Effector memory CD8-positive, alpha-beta T cell (primary cell): ENCODE data around the gene ATP2B2.
A peak's percentile ranks its signal among the peaks of the same experiment; 100 is the strongest.

Experiments
- ATAC-seq: fragments of 150-1000 bp; cut with Tn5 transposase; replicated peaks from 2 replicates; pipeline ENCODE4 v1.10.0; 2021; ENCODE audit warnings: mild to moderate bottlenecking, moderate library complexity
- DNase-seq, 3 experiments: peaks; one replicate each; pipeline ENCODE4 v3.0.0; 2021
- H3K27ac Mint-ChIP-seq, 2 donors: one replicate each; pipeline ENCODE4 v1.8.0; 2022; ENCODE audit warnings: mild to moderate bottlenecking in 2 of 2, mixed read lengths in 2 of 2, moderate library complexity in 2 of 2
- H3K27me3 Mint-ChIP-seq, 2 donors: one replicate each; pipeline ENCODE4 v1.8.0; 2022; ENCODE audit warnings: mixed read lengths in 2 of 2
- H3K36me3 Mint-ChIP-seq: one replicate; pipeline ENCODE4 v1.8.0; 2022; ENCODE audit warnings: mild to moderate bottlenecking, moderate library complexity, mixed read lengths; ENCODE audit not compliant: insufficient read depth
- H3K4me1 Mint-ChIP-seq, 2 donors: one replicate each; pipeline ENCODE4 v1.8.0; 2022; ENCODE audit warnings: low read depth in 2 of 2, mixed read lengths in 2 of 2
- H3K4me3 Mint-ChIP-seq, 2 donors: one replicate each; pipeline ENCODE4 v1.8.0; 2022; ENCODE audit warnings: mild to moderate bottlenecking in 2 of 2, mixed read lengths in 2 of 2, moderate library complexity in 2 of 2
- H3K9me3 Mint-ChIP-seq, 2 donors: one replicate each; pipeline ENCODE4 v1.8.0; 2022; ENCODE audit warnings: mixed read lengths in 2 of 2

The ATP2B2 gene

GRCh38 chr3:10417847-10418246 is 87.5 kb downstream of the ATP2B2 start:
- peaks cover 0 to 6% of the 10 kb centered on the region in 2 donors for H3K4me1 Mint-ChIP-seq
- ATAC-seq (peak; percentile 31), DNase-seq (no peak)
- peaks cover 0 to 51% of the 10 kb centered on the region in 2 donors for H3K27me3 Mint-ChIP-seq
- no peaks in the 10 kb centered on the region for H3K9me3 Mint-ChIP-seq
- no peak overlapping the region for H3K4me3 Mint-ChIP-seq
- H3K36me3 Mint-ChIP-seq = peaks cover 5% of the 10 kb centered on the region
- no peak overlapping the region for H3K27ac Mint-ChIP-seq

DNA sequence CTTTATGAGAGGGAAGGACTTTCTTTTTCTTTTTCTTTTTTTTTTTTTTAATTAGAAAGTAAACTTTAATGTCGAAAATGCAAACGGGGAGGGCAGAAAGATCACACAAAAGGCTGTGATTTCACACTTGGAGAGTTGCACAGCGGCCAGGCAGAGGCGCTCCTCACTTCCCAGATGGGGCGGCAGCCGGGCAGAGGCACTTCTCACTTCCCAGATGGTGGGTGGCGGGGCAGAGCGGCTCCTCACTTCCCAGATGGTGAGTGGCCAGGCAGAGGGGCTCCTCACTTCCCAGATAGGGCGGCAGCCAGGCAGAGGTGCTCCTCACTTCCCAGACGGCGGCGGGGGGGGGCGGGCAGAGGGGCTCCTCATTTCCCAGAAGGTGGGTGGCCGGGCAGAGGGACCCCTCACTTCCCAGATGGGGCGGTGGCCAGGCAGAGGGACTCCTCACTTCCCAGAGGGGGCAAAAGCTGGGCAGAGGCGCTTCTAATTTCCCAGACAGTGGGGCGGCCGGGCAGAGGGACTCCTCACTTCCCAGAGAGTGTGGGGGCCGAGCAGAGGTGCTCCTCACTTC is 88.6 kb downstream of the ATP2B2 start:
- peaks cover 5% of the 10 kb centered on the region for H3K36me3 Mint-ChIP-seq

DNA sequence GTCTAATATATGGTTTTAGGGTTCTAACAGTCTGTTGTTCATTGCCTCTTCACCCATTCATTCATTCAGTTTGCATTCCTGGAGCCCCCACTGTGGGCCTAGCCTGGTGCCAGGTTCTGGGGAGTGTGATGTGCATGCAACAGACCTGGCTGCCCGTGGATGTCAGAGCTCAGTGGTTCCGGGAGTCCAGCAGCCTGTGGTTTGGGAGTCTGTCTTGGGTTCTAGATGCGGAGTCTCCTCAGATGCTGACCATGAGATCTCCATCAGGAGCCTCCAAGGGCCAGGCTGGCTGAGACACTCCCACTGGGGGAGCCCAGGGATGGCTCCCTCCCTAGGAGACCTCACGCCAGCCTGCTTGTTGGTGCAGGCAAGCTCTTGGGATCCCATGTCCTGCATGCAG is 92.3 kb downstream of the ATP2B2 start:
- H3K36me3 Mint-ChIP-seq = no peaks in the 10 kb centered on the region
- no peak overlapping the region for H3K4me3 Mint-ChIP-seq
- DNase-seq (no peak), ATAC-seq (no peak)
- peaks cover 0 to 59% of the 10 kb centered on the region in 2 donors for H3K27me3 Mint-ChIP-seq
- H3K9me3 Mint-ChIP-seq = no peaks in the 10 kb centered on the region
- H3K27ac Mint-ChIP-seq = no peak overlapping the region
- no peaks in the 10 kb centered on the region for H3K4me1 Mint-ChIP-seq

More for the DNA sequence above, 88.6 kb downstream of the ATP2B2 start:
- no peak for ATAC-seq
- H3K27me3 Mint-ChIP-seq = peaks cover 0 to 58% of the 10 kb centered on the region in 2 donors
- DNase-seq = no peak
- no peak overlapping the region for H3K4me3 Mint-ChIP-seq
- no peaks in the 10 kb centered on the region for H3K9me3 Mint-ChIP-seq
- H3K27ac Mint-ChIP-seq = no peak overlapping the region
- peaks cover 0 to 6% of the 10 kb centered on the region in 2 donors for H3K4me1 Mint-ChIP-seq

DNA sequence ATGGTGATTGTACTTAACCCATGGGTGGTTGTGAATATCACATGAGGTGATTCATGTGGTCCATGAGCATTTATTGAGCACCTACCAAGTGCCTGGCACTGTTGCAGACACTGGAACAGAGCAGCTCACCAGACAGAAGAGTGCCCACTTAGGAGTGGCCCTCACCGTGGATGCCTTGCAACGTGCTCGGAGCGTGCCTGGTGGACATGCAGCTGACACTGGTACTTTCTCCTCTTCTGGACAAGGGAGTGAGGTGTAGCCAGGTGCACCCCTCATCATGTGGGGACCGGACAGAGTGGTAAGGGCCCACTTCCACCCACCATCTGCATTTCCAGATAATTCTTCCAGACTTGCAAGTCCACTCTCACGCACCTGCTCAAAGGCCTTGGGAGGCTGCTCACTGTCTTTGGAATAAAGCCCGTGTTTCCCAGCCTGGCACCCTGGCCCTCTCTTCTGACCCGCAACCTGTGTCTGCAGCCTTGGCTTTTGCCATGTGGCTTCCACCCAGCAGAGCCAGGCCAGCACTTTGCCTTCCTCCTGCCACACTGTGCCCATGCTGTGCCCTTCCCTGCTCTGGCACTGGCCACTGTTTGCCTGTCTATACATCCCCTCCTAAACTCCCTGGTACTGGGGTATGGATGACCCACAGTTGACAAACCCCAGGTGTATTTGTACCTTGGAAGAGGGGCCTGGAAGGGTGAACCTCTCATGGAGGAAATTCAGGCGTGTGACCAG is 93.6 kb downstream of the ATP2B2 start:
- Mint-ChIP-seq H3K27me3 (peaks cover 0 to 48% of the 10 kb centered on the region in 2 donors), H3K9me3 (no peaks in the 10 kb centered on the region), H3K36me3 (no peaks in the 10 kb centered on the region), H3K4me1 (peaks cover 0 to 2% of the 10 kb centered on the region in 2 donors), H3K4me3 (no peak overlapping the region), H3K27ac (no peak overlapping the region)
- DNase-seq = no peak
- ATAC-seq = no peak

- no peak for DNase-seq
- Mint-ChIP-seq H3K9me3 (no peaks in the 10 kb centered on the region), H3K4me1 (peaks cover 0 to 2% of the 10 kb centered on the region in 2 donors), H3K27me3 (peaks cover 0 to 37% of the 10 kb centered on the region in 2 donors), H3K27ac (no peak overlapping the region), H3K4me3 (no peak overlapping the region), H3K36me3 (no peaks in the 10 kb centered on the region)
- no peak for ATAC-seq
These were observed 94.9 kb downstream of the ATP2B2 start for GRCh38 chr3:10410383-10411002.

DNA sequence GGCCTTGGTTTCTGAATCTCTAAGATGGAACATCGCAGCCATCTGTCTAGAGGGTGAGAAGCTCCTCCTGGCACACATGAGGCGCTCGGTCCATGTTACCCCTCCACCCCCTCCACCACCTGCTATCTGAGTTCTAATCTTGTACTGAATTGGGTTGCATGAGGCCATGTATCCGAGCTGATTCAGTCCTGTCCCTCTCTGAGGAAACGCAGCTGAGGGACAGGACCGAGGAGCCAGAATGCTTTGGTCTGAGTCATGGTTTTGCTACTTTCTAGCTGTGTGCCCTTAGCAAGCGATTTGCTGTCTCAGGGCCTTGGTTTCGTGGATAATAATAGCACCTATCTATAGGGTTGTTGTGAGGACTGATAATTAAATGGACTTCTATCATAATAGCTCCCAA is 96.7 kb downstream of the ATP2B2 start:
- no peaks in the 10 kb centered on the region for H3K36me3 Mint-ChIP-seq
- ATAC-seq = no peak
- peaks cover 0 to 2% of the 10 kb centered on the region in 2 donors for H3K4me1 Mint-ChIP-seq
- H3K9me3 Mint-ChIP-seq = no peaks in the 10 kb centered on the region
- H3K27ac Mint-ChIP-seq = no peak overlapping the region
- no peak for DNase-seq
- no peak overlapping the region for H3K4me3 Mint-ChIP-seq
- peaks cover 0 to 20% of the 10 kb centered on the region in 2 donors for H3K27me3 Mint-ChIP-seq

DNA sequence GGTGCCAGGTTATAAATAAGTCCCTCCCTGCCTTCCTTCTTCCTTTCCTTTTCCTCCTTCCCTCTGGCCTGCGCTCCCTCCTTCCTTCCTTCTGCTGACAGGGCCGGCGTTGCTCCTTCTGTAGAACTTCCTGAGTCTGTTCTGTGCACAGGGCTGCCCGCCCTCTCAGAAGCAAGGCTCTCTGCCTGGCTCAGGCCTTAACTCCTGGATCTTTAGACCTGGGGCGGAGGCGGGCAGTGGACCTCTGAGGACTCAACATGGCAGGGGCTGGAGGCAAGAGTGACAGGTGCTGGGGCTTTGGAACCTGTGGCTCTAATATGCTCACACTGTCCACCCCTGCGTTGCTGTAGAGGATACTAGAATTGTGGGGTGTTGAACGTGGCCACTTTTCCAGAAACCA is 98.0 kb downstream of the ATP2B2 start:
- ATAC-seq (no peak), DNase-seq (no peak)
- H3K27me3 Mint-ChIP-seq = peaks cover 0 to 7% of the 10 kb centered on the region in 2 donors
- H3K4me1 Mint-ChIP-seq = peaks cover 0 to 2% of the 10 kb centered on the region in 2 donors
- H3K36me3 Mint-ChIP-seq = no peaks in the 10 kb centered on the region
- no peaks in the 10 kb centered on the region for H3K9me3 Mint-ChIP-seq
- no peak overlapping the region for H3K4me3 Mint-ChIP-seq
- H3K27ac Mint-ChIP-seq = no peak overlapping the region

- H3K27ac Mint-ChIP-seq = no peak overlapping the region
- peaks cover 0 to 2% of the 10 kb centered on the region in 2 donors for H3K4me1 Mint-ChIP-seq
- H3K27me3 Mint-ChIP-seq = no peaks in the 10 kb centered on the region
- H3K36me3 Mint-ChIP-seq = no peaks in the 10 kb centered on the region
- no peaks in the 10 kb centered on the region for H3K9me3 Mint-ChIP-seq
- no peak for DNase-seq
- no peak overlapping the region for H3K4me3 Mint-ChIP-seq
- ATAC-seq = no peak
These were observed 99.0 kb downstream of the ATP2B2 start for GRCh38 chr3:10406414-10406813.

- H3K36me3 Mint-ChIP-seq = no peaks in the 10 kb centered on the region
- H3K4me3 Mint-ChIP-seq = no peak overlapping the region
- ATAC-seq = no peak
- peaks cover 0 to 2% of the 10 kb centered on the region in 2 donors for H3K4me1 Mint-ChIP-seq
- H3K27ac Mint-ChIP-seq = no peak overlapping the region
- H3K27me3 Mint-ChIP-seq = no peaks in the 10 kb centered on the region
- H3K9me3 Mint-ChIP-seq = no peaks in the 10 kb centered on the region
- no peak for DNase-seq
These were observed 99.6 kb downstream of the ATP2B2 start for GRCh38 chr3:10405816-10406215.

- DNase-seq (no peak), ATAC-seq (no peak)
- no peaks in the 10 kb centered on the region for H3K27me3 Mint-ChIP-seq
- no peaks in the 10 kb centered on the region for H3K36me3 Mint-ChIP-seq
- no peaks in the 10 kb centered on the region for H3K9me3 Mint-ChIP-seq
- no peak overlapping the region for H3K4me3 Mint-ChIP-seq
- H3K27ac Mint-ChIP-seq = no peak overlapping the region
- peaks cover 4 to 6% of the 10 kb centered on the region in 2 donors for H3K4me1 Mint-ChIP-seq
These were observed 100.5 kb downstream of the ATP2B2 start for GRCh38 chr3:10404876-10405275.

DNA sequence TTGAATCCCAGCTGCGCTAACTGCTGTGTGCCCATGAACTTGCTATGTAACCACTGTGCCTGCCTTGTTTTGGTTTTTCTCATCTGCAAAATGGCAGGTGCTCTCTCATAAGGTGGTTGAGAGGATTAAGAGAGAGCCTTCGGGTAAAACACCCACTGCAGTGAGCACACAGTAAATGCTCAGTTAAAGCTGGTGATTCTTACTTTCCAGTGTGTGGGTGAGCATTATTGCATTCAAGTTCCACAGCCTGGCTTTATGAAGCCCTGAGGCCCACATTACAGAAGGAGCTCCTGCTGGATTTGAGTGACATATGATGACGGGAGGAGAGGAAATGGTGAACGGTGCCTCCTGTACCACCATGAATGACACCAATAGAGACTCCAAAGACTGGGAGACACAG is 101.0 kb downstream of the ATP2B2 start:
- no peak overlapping the region for H3K27ac Mint-ChIP-seq
- no peaks in the 10 kb centered on the region for H3K27me3 Mint-ChIP-seq
- H3K4me1 Mint-ChIP-seq = peaks cover 6 to 7% of the 10 kb centered on the region in 2 donors
- no peak for DNase-seq
- no peaks in the 10 kb centered on the region for H3K36me3 Mint-ChIP-seq
- no peak for ATAC-seq
- H3K9me3 Mint-ChIP-seq = no peaks in the 10 kb centered on the region
- no peak overlapping the region for H3K4me3 Mint-ChIP-seq

- H3K4me3 Mint-ChIP-seq = no peak overlapping the region
- H3K4me1 Mint-ChIP-seq = peaks cover 17 to 20% of the 10 kb centered on the region in 2 donors
- H3K27me3 Mint-ChIP-seq = no peaks in the 10 kb centered on the region
- no peak overlapping the region for H3K27ac Mint-ChIP-seq
- no peak for DNase-seq
- H3K36me3 Mint-ChIP-seq = peaks cover 3% of the 10 kb centered on the region
- H3K9me3 Mint-ChIP-seq = no peaks in the 10 kb centered on the region
- no peak for ATAC-seq
These were observed 103.2 kb downstream of the ATP2B2 start for GRCh38 chr3:10401990-10402761.

GRCh38 chr3:10400749-10401495 is 104.5 kb downstream of the ATP2B2 start:
- Mint-ChIP-seq H3K27me3 (no peaks in the 10 kb centered on the region), H3K36me3 (peaks cover 3% of the 10 kb centered on the region), H3K4me1 (peaks cover 28 to 31% of the 10 kb centered on the region in 2 donors), H3K27ac (peak overlapping the region in 1 of 2 donors; percentile 74), H3K4me3 (no peak overlapping the region), H3K9me3 (no peaks in the 10 kb centered on the region)
- no peak for ATAC-seq
- no peak for DNase-seq
